NOMO-1 treated with DMSO at 0.1 percent for 48 hours (cell line): ENCODE measurements around the gene SLC25A45.

Experiments
- DNase-seq: peaks from one replicate; lab custom pipeline; 2025; ENCODE audit not compliant: unreplicated experiment; lab: John Stamatoyannopoulos, UW

The SLC25A45 gene

DNA sequence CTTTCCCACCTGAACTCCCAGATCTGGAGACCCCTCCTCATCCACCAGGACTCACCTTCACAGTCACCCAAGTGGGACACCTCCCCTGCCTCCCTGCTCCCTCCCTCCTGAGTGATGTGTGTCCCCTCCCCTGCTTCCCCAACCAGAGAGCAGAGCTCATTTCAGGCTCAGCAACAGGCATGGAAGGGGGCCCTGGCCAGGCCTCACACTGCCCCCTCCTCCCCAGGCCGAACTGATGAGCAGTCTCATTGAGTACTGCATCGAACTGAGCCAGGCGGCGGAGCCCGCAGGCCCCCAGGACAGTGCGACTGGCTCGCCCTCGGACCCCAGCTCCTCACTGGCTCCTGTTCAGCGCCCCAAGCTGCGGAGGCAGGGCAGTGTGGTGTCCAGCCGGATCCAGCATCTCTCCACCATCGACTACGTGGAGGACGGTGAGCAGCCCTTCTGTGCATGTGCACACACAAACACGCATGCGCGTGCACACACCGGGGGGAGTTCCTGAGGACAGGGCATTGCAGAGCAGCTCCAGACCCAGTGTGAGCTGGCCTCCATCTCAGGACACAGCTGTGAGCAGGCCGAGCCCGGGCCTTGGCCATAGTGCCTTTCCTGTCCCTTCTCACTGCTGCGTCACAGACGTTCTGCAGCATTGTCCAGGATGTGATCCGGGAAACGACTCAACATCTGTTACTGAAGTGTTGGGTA lies 22.3 kb upstream of the SLC25A45 start:
- no peak for DNase-seq

DNA sequence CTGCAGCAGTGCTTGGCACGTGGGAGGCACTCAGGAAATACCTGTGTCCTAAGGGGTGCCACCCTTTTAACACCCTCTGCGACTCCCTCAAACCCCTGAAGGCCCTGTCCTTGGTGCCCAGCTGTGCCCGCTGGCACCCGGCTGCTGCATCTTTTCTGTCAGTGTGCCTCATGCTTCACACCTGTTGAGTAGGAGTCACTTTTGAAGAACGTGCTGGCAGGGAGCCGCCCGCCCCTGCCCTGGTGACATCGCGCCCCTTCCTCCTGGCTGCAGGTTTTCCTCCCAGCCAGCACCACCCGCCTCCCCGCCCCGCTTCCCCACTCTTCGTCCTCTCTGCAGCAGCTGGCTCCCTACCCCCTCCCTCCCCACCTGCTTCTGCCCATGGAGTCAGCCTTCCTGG lies 21.8 kb upstream of the SLC25A45 start:
- DNase-seq, result no peak

DNA sequence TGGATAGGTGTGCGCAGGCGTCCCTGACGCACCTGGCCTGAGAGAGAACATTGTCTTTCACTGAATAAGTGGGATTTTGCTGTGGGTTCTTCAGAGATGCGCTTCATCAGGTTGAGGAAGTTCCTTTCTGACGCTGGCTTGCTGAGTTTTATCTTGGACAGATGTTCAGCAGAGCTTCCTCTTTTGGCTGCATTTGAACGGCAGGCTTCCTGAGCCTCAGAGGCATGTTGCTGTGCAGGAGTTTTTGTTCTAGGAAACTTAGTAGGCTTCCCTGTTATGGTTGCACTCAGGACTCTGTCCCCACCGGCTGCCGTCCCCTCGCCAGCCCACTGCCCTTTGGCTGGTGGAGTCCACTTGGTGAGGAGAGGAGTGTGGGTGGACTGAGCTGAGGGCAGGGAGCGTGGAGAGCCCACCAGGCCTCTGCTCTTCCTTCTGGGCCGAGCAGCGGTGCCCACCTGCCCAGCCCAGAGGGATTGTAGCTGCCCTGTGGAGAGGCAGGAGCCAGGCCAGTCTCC lies 21.2 kb upstream of the SLC25A45 start:
- DNase-seq, result peak; percentile 81

DNA sequence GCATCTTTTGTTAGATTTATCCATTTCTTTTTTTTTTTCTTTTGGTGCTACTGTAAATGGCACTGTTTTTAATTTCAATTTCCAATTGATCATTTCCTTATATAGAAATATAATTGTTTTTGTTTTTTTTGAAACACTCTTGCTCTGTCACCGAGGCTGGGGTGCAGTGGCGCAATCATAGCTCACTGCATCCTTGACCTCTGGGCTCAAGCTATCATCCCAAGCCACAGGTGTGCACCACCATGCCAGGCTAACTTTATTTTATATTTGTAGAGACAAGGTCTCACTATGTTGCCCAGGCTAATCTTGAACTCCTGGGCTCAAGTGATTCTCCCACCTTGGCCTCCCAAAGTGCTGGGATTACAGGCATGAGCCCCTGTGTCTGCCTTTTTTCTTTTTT lies 20.3 kb upstream of the SLC25A45 start:
- DNase-seq, result no peak

DNA sequence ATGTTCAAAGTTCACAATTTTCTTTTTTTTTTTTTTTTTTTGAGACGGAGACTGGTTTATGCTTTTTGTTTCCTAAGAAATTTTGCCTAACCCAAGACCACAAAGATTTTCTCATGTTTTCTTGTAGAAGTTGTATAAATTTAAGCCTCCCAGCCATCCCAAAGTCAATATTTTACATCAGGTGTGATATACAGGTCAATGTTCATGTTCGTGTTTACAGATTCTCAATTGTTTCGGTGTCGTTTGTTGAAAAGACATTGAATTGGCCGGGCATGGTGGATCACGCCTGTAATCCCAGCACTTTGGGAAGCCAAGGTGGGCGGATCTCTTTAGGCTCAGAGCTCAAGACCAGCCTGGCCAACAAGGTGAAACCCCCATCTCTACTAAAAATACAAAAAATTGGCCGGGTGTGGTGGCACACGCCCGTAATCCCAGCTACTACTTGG lies 19.4 kb upstream of the SLC25A45 start:
- no peak for DNase-seq

DNA sequence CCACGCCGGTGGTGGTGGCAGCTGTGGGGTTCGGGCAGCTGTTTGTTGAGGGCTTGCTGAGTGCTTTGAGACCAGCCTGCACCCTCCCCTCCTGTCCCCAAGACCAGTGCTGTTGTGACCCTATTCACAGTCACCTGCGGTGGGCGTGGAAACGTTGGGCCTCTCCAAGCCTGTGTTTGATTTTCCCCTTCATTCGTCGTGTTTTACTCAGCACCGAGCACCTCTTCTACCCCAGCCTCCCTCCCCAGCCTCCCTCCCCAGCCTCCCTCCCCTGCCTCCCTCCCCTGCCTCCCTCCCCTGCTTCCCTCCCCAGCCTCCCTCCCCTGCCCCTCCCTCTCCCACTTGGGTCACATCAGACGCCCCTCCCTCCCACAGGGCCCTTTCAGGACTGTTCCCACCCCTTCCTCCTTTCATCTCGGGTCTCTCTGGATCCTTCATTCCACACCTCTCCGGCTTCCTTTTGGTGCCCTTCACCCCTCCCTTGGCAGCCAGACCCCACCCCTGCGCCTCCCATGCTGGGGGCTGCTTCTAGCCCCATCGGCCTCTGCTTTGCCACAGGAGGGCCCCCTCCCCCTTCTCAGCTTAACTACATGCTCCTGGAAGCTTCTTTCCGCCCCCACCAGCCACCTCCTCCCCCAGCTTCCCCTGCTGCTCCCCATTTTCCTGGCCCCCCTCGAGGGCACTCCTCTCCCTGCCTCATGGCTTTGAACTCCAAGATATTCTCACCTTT lies 18.8 kb upstream of the SLC25A45 start:
- no peak for DNase-seq

DNA sequence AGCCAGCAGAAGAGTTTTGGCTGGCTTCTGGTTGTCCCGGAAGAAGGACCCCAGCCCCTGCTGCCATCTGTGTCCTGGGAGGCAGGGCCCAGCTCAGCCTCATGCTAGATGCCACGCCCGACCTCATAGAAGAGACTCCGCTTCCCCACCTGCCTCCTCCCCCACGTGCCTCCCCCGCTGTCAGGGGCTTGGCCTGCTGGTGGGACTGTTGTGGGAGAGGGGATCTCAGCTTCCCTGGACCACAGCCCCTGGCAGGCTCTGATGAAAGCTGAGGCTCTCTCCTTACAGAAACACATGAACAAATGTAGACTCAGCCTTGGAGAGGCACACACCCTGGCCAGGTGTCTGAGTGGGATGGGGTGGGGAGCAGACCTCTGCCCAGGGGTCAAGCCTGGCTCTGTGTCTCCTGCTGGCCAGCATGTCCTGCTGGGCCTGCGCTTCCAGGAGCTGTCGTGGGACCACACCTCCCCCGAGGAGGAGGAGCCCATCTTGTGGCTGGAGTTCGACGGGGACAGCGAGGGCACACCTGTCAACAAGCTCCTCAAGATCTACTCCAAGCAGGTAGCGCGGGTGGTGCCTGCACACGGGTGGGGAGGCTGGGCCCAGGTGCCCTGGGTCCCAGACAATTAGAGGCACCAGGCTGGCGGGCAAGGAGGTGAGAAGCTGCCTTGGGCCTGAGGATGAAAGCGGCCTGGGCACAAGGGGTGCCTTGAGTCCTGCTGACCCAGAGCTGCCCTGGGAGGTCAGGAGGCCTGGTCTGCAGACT lies 18.0 kb upstream of the SLC25A45 start:
- no peak for DNase-seq

DNA sequence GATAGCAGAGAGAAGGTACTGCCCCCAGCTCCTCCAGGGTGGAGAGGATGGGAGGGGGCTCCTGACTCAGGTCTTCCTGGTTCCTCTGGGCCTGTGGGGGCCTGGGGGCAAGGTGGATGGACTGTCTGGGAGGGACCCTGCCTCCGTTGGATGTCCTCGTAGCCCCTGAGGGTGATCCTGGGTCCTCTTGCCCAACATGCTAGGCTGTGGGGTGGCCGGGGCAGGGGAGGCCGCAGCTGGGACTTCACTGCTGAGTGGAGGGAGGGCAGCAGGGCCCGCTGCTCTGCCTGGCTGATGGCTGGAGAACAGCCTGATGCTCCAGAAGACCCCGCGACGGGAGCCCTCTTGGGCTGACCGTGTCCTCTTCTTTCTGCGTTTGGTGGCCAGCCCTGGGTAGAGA lies 17.4 kb upstream of the SLC25A45 start:
- DNase-seq, result no peak

DNA sequence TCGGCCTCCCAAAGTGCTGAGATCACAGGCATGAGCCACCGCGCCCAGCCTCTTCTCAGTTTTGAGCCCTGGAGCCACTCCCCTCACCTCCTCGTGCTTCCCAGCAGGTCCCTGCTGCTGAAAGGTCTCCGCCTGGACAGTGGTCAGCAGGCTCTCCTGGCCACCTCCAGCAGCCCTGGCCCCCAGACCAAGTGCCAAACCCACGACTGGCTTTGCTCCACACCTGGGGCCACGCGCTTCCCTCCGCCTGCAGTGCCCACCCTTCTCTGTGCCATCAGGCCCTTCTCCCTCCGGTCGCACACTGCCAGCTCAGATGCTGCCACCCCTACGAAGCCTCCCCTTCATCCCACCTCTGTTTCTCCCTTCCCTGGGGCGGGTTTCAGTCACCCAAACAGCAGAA lies 16.8 kb upstream of the SLC25A45 start:
- no peak for DNase-seq

DNA sequence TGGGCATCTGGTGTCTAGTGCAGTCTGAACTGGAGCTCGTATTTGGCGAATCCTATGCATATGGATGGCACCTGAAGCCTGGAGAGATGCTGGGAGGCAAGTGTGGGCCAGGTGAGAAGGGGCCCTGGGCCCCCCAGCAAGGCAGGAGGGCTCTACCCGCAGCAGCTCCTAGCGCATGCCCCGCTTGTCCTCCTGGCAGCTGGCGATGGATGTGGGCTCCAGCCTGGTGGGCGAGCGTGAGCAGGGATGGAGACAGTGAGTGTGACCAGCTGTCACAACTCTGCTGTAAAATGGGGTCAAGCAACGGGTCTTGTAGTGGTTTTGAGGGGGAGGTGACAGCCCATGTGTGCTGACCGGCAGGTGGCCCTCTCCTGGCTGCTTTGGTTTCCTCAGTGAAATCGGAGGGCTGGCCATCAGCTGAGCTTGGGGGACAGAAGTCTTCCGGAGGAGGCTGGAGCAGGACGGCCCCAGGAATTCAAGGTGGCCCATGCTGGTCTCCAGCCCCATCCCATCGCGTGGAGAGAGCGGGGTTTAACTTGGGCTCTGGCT lies 16.0 kb upstream of the SLC25A45 start:
- no peak for DNase-seq

DNA sequence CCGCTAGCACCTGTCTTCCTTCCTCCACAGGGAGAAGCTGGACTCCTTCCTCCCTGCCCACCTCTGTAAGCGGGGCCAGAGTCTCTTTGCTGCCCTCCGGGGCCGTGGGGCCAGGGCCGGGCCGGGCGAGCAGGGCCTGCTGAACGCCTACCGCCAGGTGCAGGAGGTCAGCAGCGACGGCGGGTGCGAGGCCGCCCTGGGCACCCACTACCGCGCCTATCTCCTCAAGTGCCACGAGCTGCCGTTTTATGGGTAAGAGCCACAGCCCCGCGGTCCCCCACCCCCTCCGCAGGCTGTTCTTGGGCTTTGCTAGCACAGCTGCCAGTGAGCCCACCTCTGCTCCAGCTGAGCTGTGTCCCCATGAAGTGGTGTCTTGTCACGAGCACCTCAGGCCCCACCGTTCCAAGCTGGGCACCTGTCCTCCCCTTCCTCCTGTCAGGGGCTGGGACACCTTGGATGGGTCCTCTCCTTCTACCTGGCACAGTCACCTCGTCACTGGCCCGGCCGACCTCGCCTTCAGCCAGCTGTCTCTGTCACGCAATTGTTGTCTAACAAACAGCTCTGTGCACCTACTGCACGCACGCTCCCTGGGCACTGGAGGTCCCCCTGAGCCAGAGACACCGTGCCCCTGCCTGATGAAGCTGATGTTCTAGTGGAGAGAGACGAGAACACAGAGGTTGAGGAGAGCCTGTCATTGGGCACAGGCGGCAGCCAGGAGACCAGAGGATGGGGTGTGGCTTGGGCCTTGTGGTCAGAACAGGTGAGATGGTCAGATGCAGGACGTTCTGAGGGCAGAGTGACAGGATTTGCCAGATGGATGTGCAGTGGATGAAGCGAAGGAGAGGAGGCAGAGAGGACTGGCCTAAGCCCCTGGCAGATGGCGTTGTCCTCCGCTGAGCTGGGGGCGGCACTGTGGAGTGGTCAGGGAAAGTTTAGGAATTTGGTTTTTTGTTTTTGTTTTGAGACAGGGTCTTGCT lies 14.6 kb upstream of the SLC25A45 start:
- no peak for DNase-seq

DNA sequence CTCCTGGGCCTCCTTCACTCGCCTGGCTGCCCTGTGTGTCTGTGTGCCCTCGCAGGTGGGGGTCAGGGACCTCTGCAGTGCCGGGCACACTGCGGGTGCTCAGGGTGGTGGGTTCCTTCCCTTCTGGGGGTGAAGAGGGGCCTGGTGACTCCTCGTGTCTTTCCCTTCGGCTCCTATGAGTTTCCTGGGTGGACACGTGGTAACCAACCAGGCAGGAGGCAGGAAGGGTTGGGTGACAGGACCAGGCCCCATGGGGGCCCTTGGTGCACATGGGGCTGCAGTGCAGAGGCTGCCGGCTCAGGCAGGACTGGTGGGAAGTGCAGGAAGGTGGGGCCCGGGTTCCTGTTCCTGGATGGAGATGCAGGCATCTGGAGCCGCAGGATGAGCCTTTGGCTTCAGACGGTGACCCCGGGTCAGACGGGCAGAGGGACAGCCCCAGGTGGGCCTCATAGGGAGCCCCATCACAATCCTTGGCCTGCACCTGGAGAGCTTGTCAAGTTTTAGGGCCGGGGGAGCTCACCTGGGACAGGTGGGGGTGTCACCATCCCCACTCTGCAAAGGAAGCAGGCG lies 13.6 kb upstream of the SLC25A45 start:
- no peak for DNase-seq

DNA sequence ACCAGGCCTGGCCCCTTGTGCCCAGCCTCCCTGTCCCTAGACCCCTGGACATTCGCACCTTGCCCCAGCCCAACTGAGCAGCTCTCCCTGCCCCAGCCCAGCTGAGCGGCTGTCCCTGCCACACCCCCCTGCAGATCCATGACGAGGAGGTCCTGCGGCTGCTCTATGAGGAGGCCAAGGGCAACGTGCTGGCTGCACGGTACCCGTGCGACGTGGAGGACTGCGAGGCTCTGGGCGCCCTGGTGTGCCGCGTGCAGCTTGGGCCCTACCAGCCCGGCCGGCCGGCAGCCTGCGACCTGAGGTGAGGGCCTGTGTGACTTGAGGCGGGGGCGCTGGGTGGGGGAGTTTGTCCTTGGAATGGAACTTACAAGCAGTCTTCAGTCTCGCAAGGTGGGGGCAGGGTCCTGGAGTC lies 11.7 kb upstream of the SLC25A45 start:
- DNase-seq, result no peak

DNA sequence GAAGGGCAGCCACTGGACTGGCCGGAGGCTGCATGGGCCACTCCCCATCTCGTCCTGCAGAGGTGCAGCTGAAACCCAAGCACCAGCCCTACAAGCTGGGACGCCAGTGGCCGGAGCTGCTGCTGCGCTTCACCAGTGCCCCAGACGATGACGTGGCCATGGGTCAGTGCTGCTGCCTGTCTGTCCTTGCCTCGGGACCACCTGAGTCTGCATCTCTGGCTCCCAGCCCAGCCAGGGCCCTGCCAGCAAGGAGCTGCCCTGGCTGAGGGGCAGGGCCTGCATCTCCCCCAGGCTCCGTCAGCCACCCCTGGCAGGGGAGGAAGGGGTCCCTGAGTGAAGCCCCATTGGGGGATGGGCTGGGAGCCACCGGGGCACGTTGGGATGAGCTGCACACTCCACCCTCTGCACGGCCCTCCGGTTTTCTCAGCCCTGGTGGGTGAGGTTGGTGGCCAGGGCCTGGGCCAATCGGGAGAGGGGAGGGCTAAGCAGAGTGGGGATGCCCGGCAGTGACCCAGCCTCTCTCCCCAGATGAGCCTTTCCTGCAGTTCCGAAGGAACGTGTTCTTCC lies 11.2 kb upstream of the SLC25A45 start:
- no peak for DNase-seq

DNA sequence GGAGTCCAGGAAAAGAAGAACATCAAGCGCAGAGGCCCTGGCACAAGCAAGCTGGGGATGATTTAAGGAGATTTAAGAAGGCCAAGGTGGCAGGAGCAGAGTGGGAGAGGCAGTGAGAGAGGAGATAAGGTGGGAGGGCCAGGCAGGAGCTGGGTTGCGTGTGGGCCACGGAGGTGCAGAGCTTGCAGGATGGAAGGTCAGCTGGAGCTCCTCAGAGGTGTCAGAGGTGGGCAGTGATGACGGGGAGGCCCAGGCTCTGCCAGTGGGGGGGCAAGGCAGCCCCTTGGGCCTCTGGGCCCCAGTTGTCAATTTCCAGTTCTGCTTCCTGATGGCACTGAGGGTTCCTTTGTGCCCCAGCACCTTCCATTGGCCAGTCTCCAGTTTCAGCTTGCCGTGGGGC lies 10.5 kb upstream of the SLC25A45 start:
- DNase-seq, result no peak

DNA sequence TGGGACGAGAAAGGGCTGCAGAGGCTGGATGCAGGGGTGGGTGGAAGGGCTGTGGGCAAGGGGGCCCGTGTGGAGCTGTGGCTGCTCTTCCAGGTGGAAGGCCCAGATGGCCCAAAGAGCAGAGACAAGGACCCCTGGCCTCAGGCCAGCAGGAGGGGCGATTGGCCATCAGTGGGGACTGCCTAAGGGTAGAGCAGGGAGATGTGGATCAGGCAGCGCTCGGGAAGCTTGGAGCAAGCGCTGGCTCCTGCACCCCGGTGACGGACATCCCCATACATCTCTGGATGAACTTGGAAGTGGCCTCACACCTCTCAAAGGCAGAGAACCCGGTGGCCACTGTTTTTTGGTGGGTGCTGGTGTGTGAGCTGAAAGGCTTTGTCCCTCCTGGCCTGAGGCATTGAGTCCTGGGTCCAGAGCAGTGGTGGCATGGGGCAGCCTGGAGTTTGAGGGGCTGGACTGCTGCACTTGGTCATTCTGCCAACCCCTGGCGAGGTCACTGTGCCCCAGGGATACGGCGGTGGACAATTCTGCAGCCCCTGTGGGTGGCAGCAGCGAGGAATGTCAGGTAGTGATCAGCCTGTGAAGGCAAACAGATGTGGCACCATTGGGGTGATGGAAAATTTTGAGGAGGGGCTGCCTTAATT lies 9.9 kb upstream of the SLC25A45 start:
- DNase-seq, result no peak

DNA sequence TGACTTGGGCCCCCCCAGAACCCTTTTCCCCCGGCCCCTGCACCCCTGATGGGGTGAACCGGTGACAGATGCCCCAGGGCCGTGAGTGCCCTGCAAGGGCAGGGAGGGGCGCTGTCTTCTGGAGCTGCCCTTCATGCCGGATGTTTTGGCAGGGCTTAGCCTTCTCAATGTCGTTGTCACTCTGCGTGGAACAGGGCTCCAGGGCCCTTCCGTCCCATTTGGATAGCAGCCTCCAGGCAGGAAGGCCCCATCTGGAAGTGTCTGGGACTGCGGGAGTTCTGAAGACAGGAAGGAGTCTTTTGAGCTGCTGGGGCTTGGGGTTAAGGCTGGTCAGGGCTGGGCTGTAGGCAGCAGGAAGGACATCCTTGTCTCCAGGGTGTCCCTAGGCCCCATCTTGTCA lies 8.6 kb upstream of the SLC25A45 start:
- no peak for DNase-seq

DNA sequence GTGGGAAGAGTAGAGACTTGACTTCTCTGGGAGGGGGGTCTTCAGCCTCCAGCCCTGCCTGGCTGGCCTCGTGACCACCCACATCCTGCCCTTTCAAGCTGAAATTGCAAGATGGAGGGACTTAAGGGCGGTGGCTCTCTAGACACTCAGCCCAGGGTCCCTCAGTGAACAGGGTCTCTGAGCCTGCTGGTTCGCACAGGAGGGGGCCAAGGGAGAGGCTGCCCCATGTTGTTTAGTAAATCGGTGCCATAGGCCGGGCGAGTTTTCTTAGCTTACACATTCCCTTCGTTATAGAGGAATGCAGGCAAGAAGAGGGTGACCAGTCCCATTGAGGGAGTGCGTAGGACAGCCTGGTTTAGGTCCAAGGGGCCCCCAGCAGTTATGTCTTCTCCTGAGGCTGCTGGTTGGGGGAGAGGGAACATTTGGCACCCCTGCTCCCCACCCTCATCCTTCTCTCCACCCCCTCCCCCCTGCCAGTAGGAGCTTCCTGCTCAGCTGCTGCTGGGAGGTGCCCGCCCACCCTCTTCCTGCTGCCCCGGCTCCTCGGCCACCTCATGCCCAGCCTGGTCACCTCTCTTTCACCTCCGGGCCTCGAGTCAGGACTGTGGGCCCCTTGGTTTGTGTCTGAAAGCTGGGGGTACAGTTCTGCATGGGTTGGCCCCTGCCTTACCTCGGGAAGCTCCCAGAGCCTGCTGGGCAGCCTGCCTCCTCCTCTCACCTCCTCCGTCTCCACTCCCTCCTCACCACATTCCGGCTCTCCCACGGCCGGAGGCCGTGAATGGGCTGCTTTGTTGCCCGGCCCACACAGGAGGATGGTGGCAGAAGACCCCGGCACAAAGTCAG lies 7.9 kb upstream of the SLC25A45 start:
- no peak for DNase-seq
